HCT116 (cell line): Measurements from ENCODE around the gene CFAP61. TPM values are rescaled to one million over a fixed set of nuclear protein-coding genes. Genes with fewer than 3 reads are reported as not detected.

Source experiments
- ATAC-seq: fragments of 200-7000 bp; cut with Tn5 transposase; 2 replicates; pipeline ENCODE4 v1.9.1; 2020; ENCODE audit warnings: mild to moderate bottlenecking, moderate library complexity
- BruUV-seq: library from RNA; stranded (reverse); fragments of 400-500 nt; replicated peaks from 2 replicates; lab custom pipeline; 2021; lab: Mats Ljungman, UMichigan
- CTCF ChIA-PET: fragments of 300-600 bp; sonication (Branson Sonifier 250); formaldehyde crosslinking; loops from one replicate; lab custom pipeline; 2021; ENCODE audit warnings: antibody characterized with exemption; lab: Charles Lee
- POLR2A ChIA-PET: fragments of 300-600, 350-600 bp; sonication (Branson Sonifier 250); formaldehyde crosslinking; loops from one replicate; lab custom pipeline; 2021; ENCODE audit warnings: antibody characterized with exemption; lab: Charles Lee
- RAD21 ChIA-PET, 2 experiments: fragments of 300-600 bp; sonication (Branson Sonifier 250); formaldehyde crosslinking; loops; one replicate each; lab custom pipeline; 2023; ENCODE audit warnings: low total read pairs in 2 of 2; ENCODE audit not compliant: uncharacterized antibody in 2 of 2, unreplicated experiment in 2 of 2, low non-redundant PET in 1 of 2; lab: Charles Lee
- DNase-seq: peaks from one replicate; pipeline ENCODE4 v3.0.0-alpha.2; 2010; ENCODE audit warnings: low read depth, low spot score
- H2AFZ ChIP-seq: fragments of 200-600 bp; shearing (Covaris generic), sonication (generic); 2 replicates; pipeline ENCODE4 v1.6.1; 2017; ENCODE audit warnings: low read depth, mixed run types, mixed read lengths, antibody characterized with exemption, low read length; ENCODE audit not compliant: poor library complexity, severe bottlenecking
- H3K27ac ChIP-seq: 2 replicates; pipeline ENCODE4 v1.5.1; 2012; ENCODE audit warnings: low read depth, low read length
- H3K27me3 ChIP-seq: fragments of 200-600 bp; sonication (generic); 2 replicates; pipeline ENCODE4 v1.6.1; 2016; ENCODE audit warnings: mixed run types, low read length, mixed read lengths; ENCODE audit not compliant: insufficient read depth
- H3K36me3 ChIP-seq, 2 experiments: fragments of 200-500 bp in 1 of 2; fragments of 200-600 bp in 1 of 2; sonication (Bioruptor generic) in 1 of 2; sonication (generic) in 1 of 2; 2 replicates each; pipeline versions ENCODE4 v1.5.1 to v1.6.1; 2014 to 2016; ENCODE audit warnings: low read length in 2 of 2, inconsistent platforms in 1 of 2, mixed read lengths in 1 of 2, mixed run types in 1 of 2; ENCODE audit not compliant: insufficient read depth in 2 of 2, control insufficient read depth in 1 of 2
- H3K4me1 ChIP-seq, 2 experiments: fragments of 200-600 bp in 1 of 2; sonication (generic) in 1 of 2; 2 replicates each; pipeline versions ENCODE4 v1.5.1 to v1.6.1; 2012 to 2017; ENCODE audit warnings: low read length in 2 of 2, inconsistent platforms in 1 of 2, mild to moderate bottlenecking in 1 of 2, mixed read lengths in 1 of 2, mixed run types in 1 of 2, moderate library complexity in 1 of 2; ENCODE audit not compliant: insufficient read depth in 2 of 2, control insufficient read depth in 1 of 2
- H3K4me2 ChIP-seq: fragments of 200-600 bp; sonication (generic); 2 replicates; pipeline ENCODE4 v1.6.1; 2017; ENCODE audit warnings: mixed run types, low read length, mixed read lengths
- H3K4me3 ChIP-seq, 2 experiments: fragments of 200-600 bp in 1 of 2; sonication (generic) in 1 of 2; replicated peaks in 1 of 2; 2 replicates each; pipeline ENCODE4 v1.5.1; 2011 to 2016; ENCODE audit warnings: low read length in 2 of 2, control low read depth in 1 of 2, low read depth in 1 of 2, mild to moderate bottlenecking in 1 of 2, mixed read lengths in 1 of 2, mixed run types in 1 of 2
- H3K79me2 ChIP-seq: fragments of 200-600 bp; sonication (generic); 2 replicates; pipeline ENCODE4 v1.6.1; 2017; ENCODE audit warnings: mild to moderate bottlenecking, mixed run types, low read length, moderate library complexity, mixed read lengths; ENCODE audit not compliant: insufficient read depth
- H3K9ac ChIP-seq: fragments of 200-600 bp; sonication (generic); 2 replicates; pipeline ENCODE4 v1.6.1; 2016; ENCODE audit warnings: low read length, mixed read lengths
- H3K9me2 ChIP-seq: fragments of 200-600 bp; sonication (generic), shearing (Covaris generic); 2 replicates; pipeline ENCODE4 v1.6.1; 2017; ENCODE audit warnings: mixed run types, mild to moderate bottlenecking, moderate library complexity; ENCODE audit not compliant: insufficient read depth
- H3K9me3 ChIP-seq, 2 experiments: fragments of 200-500 bp in 1 of 2; fragments of 200-600 bp in 1 of 2; sonication (Bioruptor generic) in 1 of 2; sonication (generic) in 1 of 2; 2 replicates each; pipeline ENCODE4 v1.6.1; 2014 to 2017; ENCODE audit warnings: low read length in 2 of 2, mixed read lengths in 2 of 2, inconsistent platforms in 1 of 2, low read depth in 1 of 2, mild to moderate bottlenecking in 1 of 2, mixed run types in 1 of 2, moderate library complexity in 1 of 2; ENCODE audit not compliant: control insufficient read depth in 1 of 2, insufficient read depth in 1 of 2
- H4K20me1 ChIP-seq: fragments of 200-600 bp; sonication (generic), shearing (Covaris generic); 2 replicates; pipeline ENCODE4 v1.6.1; 2017; ENCODE audit warnings: mixed run types, mild to moderate bottlenecking, moderate library complexity; ENCODE audit not compliant: insufficient read depth
- CBX3 ChIP-seq: IDR thresholded peaks from 2 replicates; pipeline ENCODE4 v1.6.1; 2012; ENCODE audit warnings: low read depth
- CTCF ChIP-seq, 3 experiments: fragments of 200-600 bp in 1 of 3; sonication (generic) in 1 of 3; IDR thresholded peaks in 2 of 3; conservative IDR thresholded peaks in 1 of 3; 2 replicates each; pipeline ENCODE4 v1.5.1; 2012 to 2017; ENCODE audit warnings: low read depth in 2 of 3, low read length in 2 of 3, antibody characterized with exemption in 1 of 3, borderline replicate concordance in 1 of 3, control low read depth in 1 of 3, mild to moderate bottlenecking in 1 of 3, mixed read lengths in 1 of 3, mixed run types in 1 of 3, moderate library complexity in 1 of 3; ENCODE audit not compliant: insufficient read depth in 1 of 3
- EGR1 ChIP-seq: IDR thresholded peaks from 2 replicates; pipeline ENCODE4 v1.6.1; 2012; ENCODE audit warnings: low read depth
- ELF1 ChIP-seq: IDR thresholded peaks from 2 replicates; pipeline ENCODE4 v1.6.1; 2012; ENCODE audit warnings: low read depth, borderline replicate concordance
- EZH2phosphoT487 ChIP-seq: fragments of 200-600 bp; IDR thresholded peaks from 2 replicates; pipeline ENCODE4 v1.6.1; 2018; ENCODE audit warnings: antibody characterized with exemption, borderline replicate concordance
- JUND ChIP-seq: IDR thresholded peaks from 2 replicates; pipeline ENCODE4 v1.6.1; 2012
- MAX ChIP-seq: IDR thresholded peaks from 2 replicates; pipeline ENCODE4 v1.6.1; 2012
- POLR2AphosphoS5 ChIP-seq: IDR thresholded peaks from 2 replicates; pipeline ENCODE4 v1.6.1; 2011; ENCODE audit warnings: mild to moderate bottlenecking, low read depth, low read length, moderate library complexity
- SIN3A ChIP-seq: IDR thresholded peaks from 2 replicates; pipeline ENCODE4 v1.6.1; 2012; ENCODE audit warnings: low read depth
- SP1 ChIP-seq: IDR thresholded peaks from 2 replicates; pipeline ENCODE4 v1.6.1; 2012; ENCODE audit warnings: low read depth
- SRF ChIP-seq: IDR thresholded peaks from 2 replicates; pipeline ENCODE4 v1.6.1; 2012; ENCODE audit warnings: low read depth
- TCF7L2 ChIP-seq: IDR thresholded peaks from 2 replicates; pipeline ENCODE4 v1.7.0; 2011; ENCODE audit warnings: borderline replicate concordance, inconsistent platforms; ENCODE audit not compliant: insufficient read depth, insufficient read length; ENCODE audit errors: extremely low read depth
- YY1 ChIP-seq: IDR thresholded peaks from 2 replicates; pipeline ENCODE4 v1.6.1; 2011; ENCODE audit warnings: low read length, low read depth, moderate library complexity, mild to moderate bottlenecking; ENCODE audit not compliant: insufficient replicate concordance; ENCODE audit errors: extremely low read depth
- ZFX ChIP-seq: fragments of 450-650 bp; IDR thresholded peaks from 2 replicates; pipeline ENCODE4 v1.6.1; 2017
- ZNF274 ChIP-seq: fragments of 200-500 bp; sonication (Bioruptor generic); IDR thresholded peaks from 2 replicates; pipeline ENCODE4 v1.6.1; 2014; ENCODE audit warnings: mild to moderate bottlenecking, low read depth, low read length, inconsistent platforms
- intact Hi-C: fragments of 100-400 bp; cut with micrococcal nuclease; formaldehyde crosslinking; loops from 2 replicates; pipeline ENCODE4 v1.10.0; 2022
- total RNA-seq: library from RNA; stranded (reverse); gene quantifications from one replicate; pipeline ENCODE4 v1.2.1, GENCODE V29; 2021; ENCODE audit not compliant: unreplicated experiment

CFAP61 gene
- total RNA-seq, 1 experiment from 2014 or later, result 1.7 TPM

GRCh38 chr20:20211274-20211987, 159.1 kb downstream of the CFAP61 start:
- DNase-seq, result no peak
- Histone ChIP-seq H3K9me3 (no peaks in the 10 kb centered on the region), H3K9me2 (no peaks in the 10 kb centered on the region), H3K4me3 (no peak overlapping the region), H4K20me1 (no peaks in the 10 kb centered on the region), H3K79me2 (no peaks in the 10 kb centered on the region), H3K36me3 (no peaks in the 10 kb centered on the region), H2AFZ (no peak overlapping the region), H3K4me1 (no peaks in the 10 kb centered on the region), H3K27ac (no peak overlapping the region), H3K4me2 (no peak overlapping the region), H3K9ac (no peak overlapping the region), H3K27me3 (peaks cover 13% of the 10 kb centered on the region)
- no peak for ATAC-seq
- CTCF ChIA-PET, result no interaction called here
- intact Hi-C loops, result no loop called here
- TF ChIP-seq MAX (no peak), JUND (no peak), CBX3 (no peak), ZNF274 (no peak), ELF1 (no peak), TCF7L2 (no peak), EZH2phosphoT487 (no peak), SIN3A (no peak), ZFX (no peak), SRF (no peak), EGR1 (no peak)
- RAD21 ChIA-PET, result no interaction called here
- POLR2A ChIA-PET, result no interaction called here
- BruUV-seq, result no TSS peak

GRCh38 chr20:20211988-20212518, 159.7 kb downstream of the CFAP61 start:
- Histone ChIP-seq H2AFZ (no peak overlapping the region), H3K27ac (no peak overlapping the region), H4K20me1 (no peaks in the 10 kb centered on the region), H3K36me3 (no peaks in the 10 kb centered on the region), H3K27me3 (peaks cover 14% of the 10 kb centered on the region), H3K4me3 (no peak overlapping the region), H3K9ac (no peak overlapping the region), H3K79me2 (no peaks in the 10 kb centered on the region), H3K4me2 (no peak overlapping the region), H3K4me1 (no peaks in the 10 kb centered on the region), H3K9me2 (no peaks in the 10 kb centered on the region), H3K9me3 (no peaks in the 10 kb centered on the region)
- no TSS peak for BruUV-seq
- POLR2A ChIA-PET, result no interaction called here
- intact Hi-C loops, result no loop called here
- RAD21 ChIA-PET, result no interaction called here
- ATAC-seq, result no peak
- DNase-seq, result no peak
- CTCF ChIA-PET, result no interaction called here
- TF ChIP-seq ELF1 (no peak), MAX (no peak), YY1 (no peak), SIN3A (no peak), CTCF (IDR thresholded peaks at IDR 0.05 in 2 of 3, conservative IDR thresholded peaks at IDR 0.05 in 1 of 3; ENCODE audit: borderline replicate concordance in 1 of 3, insufficient read depth in 1 of 3, low read depth in 2 of 3, low read length in 2 of 3) (no peak), EGR1 (no peak), TCF7L2 (no peak), SP1 (no peak), POLR2AphosphoS5 (no peak), ZNF274 (no peak), SRF (no peak)
